HG03103 (cell line): ENCODE results near the gene DBN1.
"Not testable (repeated sequence)": the region's sequence is repeated elsewhere in the genome, so short reads cannot be mapped to it uniquely, and the experiment has no call there.

ENCODE experiments used
- ATAC-seq: cut with Tn5 transposase; IDR thresholded peaks from one replicate; pipeline ENCODE4 v1.9.1; 2021; ENCODE audit warnings: low read depth; ENCODE audit not compliant: unreplicated experiment

The DBN1 gene

DNA sequence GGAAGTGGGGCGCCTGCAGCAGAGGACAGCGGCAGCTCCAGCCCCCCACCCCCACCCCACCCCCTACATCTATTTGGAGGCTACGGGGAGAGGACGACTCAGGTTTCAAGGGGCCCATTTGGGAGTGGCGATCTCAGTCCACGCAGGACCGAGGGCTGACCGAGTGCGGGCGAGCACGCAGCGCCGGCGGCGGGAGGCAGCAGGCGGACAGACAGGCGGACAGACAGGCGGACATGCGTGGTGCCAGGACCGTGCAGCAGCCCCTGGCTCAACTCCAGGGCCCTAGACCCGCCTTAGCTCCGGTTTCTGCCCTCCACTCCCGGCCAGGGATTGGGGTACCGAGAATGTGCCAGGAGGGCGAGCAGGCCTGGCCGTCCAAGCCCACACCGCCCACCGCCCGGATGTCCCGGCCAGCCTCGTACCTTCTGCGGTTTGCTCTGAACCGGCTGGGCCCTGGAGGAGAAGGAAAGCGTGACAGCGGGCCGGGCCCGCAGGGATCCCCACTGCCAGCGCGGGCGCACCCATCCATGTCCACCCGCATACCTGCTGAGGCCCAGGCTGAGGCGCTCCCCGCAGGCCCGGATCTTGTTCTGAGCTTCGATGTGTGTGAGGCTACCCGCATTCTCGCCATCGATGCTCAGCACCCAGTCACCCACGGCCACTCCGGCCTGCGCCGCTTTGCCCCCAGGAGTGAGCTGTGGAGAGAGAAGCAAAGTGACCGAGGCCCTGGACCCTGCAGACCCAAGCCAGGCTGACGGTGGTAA lies 18.7 kb upstream of the DBN1 start:
- no peak for ATAC-seq

GRCh38 chr5:177491429-177491945 lies 18.1 kb upstream of the DBN1 start:
- no peak for ATAC-seq

DNA sequence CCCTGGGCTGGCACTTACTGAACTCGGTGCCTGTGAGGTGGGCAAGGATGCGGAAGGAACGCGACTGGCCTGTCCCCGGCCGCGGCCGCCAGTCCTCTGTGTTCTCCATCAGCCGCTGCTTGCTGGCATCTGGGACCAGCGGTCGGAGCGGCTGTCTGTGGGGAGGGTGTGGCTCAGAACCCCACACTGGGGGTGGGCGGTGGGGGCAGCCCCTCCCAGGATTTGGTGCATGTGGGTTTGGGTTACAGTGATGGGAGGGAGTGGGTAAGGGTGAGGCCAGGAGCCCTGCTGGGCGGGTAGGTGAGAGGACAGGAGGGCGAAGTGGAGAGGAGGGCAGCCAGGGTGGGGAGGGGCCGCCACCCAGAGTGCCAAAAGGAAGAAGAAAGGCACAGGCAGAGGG lies 17.6 kb upstream of the DBN1 start:
- ATAC-seq: no peak

- no peak for ATAC-seq
Measured at GRCh38 chr5:177490311-177490991, 17.0 kb upstream of the DBN1 start.

- no peak for ATAC-seq
Measured at GRCh38 chr5:177489119-177489716, 15.8 kb upstream of the DBN1 start.

DNA sequence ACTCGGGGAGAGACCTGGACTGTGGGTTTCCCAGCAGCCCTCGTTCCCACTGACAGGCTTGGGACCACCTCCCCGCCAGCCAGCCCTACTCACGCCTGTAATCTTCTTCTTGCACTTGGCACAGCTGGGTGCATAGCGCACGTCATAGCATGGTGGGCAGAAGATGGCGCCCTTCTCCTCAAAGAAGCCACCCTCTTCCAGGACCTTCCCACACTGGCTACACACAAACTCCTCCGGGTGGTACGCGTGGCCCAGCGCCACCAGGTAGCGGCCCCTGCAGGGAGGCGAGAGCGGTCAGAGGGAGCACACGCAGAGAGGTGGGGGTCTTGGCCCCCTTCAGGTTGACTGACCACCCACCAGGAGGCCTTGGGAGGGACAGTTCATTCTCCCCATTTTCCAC lies 14.5 kb upstream of the DBN1 start:
- no peak for ATAC-seq

DNA sequence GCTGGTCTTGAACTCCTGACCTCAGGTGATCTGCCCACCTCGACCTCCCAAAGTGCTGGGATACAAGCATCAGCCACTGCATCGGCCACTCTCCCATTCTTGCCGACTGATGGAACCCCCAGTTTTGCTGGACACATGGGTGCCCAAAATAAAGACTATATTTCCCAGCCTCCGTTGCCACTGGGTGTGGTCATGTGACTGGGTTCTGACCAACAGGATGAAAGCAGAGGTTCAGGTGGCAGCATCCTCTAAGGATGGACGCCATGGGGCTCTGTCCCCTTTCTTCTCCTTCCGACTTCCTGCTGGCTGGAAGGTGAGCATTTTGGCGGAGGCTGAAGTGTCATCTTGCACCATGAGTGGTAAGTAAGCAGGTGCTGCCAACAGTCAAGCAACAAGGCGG lies 13.7 kb upstream of the DBN1 start:
- no peak for ATAC-seq

GRCh38 chr5:177486256-177486655 lies 12.8 kb upstream of the DBN1 start:
- no peak for ATAC-seq

GRCh38 chr5:177485753-177486152 lies 12.3 kb upstream of the DBN1 start:
- ATAC-seq: not testable (repeated sequence)

DNA sequence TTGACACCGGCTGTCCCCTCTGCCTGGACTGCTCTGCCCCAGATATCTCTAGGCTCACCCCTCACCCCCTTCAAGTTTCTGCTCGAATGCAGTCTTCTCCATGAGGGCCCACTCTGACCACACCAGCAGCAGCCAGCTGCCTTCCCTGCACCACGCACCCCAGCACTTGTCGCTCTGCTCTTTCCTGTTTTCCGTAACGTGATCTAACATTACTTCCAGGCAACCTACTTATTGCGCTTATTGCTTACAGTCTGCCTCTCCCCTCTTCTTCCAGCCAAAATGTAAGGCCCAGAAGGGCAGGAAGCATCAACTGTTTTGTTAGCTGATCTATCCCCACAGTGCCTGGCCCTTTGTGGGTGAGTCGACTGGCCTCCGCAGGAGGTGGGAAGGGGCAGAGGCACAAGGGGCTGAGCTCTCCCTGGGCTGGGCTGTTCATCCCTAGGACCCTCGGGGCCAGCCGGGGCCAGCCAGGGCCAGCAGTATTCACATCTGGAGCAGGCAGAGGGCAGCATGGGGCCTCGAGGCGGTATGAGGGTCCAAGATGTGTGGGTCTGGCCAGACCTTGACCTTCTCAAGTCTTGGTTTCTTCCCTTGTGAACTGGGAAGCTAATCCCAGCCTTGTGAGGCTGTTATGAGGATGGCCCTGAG lies 11.6 kb upstream of the DBN1 start:
- ATAC-seq: no peak

GRCh38 chr5:177483994-177484901 lies 10.8 kb upstream of the DBN1 start:
- no peak for ATAC-seq

GRCh38 chr5:177483042-177483441 lies 9.6 kb upstream of the DBN1 start:
- ATAC-seq: no peak

- ATAC-seq: no peak
Measured at GRCh38 chr5:177482359-177482795, 8.9 kb upstream of the DBN1 start.

DNA sequence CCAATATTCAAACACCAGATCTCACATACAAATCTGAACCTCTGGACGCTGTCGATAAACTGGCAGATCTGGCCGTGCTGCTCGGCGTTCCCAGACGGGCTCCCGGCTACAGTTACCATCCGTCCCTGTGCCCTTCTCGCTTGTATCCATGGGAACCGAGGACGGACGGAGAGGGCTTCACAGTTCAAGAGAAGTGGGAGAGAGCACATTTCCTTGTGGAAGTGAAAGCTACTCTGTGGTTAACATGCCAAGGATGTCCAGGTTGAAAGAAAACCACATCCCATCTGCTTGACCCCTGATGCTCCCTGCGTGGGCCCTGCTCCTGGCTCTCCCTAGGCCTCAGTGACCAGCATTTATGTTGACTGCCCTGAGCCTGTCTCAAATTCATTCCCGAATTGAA lies 6.3 kb upstream of the DBN1 start:
- no peak for ATAC-seq

GRCh38 chr5:177478711-177479646 lies 5.5 kb upstream of the DBN1 start:
- no peak for ATAC-seq

DNA sequence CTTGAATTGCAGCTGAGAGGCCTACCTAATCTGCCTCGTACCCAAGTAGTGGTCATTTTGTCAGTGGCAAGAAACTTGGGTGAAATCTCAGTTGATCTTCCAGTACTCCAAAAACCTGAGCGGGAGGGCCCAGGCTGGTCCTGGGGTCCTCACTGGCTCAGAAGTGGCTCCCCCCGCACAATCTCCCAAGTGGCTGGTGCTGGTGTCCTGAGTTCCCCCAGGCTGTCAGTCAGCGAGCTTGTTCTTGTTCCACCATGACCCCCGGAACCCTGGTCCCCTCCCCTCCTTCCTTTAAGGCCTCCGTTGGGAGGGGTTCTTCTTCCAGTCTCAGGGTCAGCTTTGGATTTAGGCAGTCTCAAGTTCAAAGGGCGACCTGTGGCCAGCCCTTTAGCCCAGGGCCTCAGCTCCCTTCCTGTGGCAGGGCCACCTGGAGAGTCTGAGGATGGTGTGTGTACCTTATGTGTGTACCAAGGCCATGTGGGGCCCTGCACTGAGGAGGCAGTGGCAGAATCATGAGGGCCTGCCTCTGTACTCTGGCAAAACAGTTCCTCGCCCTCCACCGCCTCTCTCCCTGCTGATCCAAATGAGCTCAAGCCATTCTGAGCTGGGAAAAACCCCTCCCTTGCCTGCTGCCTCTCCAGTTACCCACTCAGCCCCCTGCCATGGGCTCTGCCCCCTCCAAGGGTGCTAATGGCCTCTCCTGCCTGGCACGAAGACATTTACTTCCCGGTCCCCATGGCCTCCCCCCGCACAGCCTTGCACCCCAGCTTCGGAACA lies 4.5 kb upstream of the DBN1 start:
- no peak for ATAC-seq

DNA sequence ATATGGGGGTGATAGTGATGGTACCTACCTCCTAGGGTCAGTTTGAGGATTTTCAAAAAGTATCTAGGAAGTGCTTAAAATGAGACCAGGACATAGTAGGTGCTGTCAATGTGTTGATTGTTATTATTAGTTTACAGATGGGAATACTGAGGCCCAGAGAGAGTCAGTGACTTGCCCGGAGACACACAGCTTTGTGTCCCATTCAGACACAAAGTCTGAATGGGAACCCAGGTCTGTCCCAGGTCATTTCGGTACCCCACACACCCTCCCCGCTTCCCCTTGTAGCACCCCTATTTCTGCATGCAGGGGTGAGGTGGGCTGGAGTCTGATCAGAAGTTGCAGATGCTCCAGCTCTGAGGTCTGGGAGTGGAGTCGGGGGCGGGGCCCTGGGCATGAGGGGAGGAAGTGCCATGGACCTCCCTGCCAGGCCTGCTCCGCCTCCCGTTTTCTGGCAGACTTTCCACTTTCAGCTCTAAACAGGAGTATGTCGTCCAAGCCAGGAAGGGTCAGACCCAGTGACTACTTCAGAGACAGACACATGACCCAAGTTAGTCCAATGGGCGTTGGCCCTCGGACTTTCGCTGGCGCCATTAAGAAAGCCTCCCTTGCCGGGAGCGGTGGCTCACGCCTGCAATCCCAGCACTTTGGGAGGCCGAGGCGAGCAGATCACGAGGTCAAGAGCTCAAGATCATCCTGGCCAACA lies 3.2 kb upstream of the DBN1 start:
- ATAC-seq: no peak
